ENCODE data around the gene CA9.

CA9 gene

DNA sequence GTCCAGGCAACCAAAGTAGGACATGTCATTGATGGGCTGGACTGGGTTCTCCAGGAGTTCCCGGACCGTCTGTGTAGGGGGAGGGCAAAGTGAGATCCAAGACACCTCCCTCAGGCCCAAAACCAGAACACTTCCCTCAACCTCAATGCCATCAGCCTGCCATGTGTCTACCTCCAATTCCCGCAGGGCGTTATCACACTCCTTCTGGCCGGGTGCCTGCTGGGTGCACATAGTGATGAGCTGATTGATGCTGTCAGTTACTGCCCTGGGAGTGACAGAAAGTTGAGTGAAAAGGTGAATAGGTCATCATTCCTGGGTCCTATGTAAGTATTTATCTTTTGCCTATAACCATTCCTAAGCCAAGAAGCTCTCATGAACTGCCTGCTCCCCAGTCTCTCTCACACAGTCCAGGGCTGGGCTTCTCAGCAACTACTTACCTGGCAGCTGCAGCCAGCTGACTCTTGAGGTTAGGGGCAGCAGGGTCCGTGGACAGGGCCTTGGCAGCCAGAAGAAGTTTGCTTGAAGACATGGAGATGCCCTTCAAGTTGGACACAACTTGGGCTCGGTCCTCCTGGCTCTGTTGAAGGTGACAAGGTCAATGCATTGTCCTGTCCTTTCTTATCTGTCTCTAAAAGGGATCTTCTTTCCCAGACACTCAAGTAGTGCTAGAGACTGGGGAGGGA is 37.2 kb downstream of the CA9 start:
- no peak for TF ChIP-seq CTCF (IDR thresholded peaks at IDR 0.05; ENCODE audit: low read depth, low read length)
- no peak overlapping the region for H3K4me3 ChIP-seq (ENCODE audit: low read depth, low read length)

- no peak for TF ChIP-seq CTCF (IDR thresholded peaks at IDR 0.05; ENCODE audit: low read depth, low read length)
- H3K4me3 ChIP-seq (ENCODE audit: low read depth, low read length): no peak overlapping the region
Observed at GRCh38 chr9:35711501-35712428, 38.0 kb downstream of the CA9 start.

DNA sequence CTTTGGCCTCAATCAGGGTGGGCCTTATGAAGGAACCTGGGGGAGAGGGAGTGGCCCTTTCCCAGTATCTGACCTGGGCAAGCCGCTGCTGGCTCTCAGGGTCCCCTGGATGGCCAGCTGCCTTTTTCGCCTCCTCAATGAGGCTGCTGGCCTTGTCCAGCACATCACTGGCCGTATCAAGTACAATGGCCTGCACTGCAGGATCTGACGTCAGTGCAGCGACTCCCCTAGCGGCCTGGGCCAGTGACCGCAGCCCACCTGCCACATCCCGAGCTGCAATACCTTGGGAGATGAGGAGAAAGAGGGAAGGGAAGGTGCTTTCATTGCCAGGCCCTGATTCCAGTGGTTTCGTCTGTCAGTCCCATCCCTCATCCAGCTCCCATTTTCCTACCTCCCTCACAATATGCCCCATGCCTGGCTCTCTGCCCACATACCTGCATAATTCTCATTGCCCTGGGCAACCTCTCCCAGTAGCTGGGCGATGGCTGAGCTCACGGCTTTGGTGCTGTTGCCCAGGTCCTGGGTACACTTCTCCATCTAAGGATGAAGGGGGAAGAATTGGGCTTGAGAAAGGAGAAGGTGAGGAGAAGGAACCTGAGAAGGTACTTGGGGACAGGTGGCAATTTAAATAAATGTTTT is 39.2 kb downstream of the CA9 start:
- H3K4me3 ChIP-seq (ENCODE audit: low read depth, low read length): no peak overlapping the region
- no peak for TF ChIP-seq CTCF (IDR thresholded peaks at IDR 0.05; ENCODE audit: low read depth, low read length)

DNA sequence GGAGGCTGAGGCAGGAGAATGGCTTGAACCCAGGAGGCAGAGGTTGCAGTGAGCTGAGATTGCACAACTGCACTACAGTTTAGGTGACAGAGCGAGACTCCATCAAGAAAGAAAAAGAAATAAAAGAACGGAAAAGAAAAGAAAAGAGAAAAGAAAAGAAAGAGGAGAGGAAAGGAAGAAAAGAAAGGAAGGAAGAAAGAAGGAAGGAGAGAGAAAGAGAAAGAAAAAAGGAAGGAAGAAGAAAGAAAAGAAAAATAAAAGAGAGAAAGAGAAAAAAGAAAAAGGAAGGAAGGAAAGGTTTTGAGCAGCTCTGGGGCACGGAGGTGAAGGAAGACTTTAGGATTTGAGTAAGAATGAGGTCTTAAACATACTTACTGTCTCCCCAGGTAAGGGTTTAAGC is 39.9 kb downstream of the CA9 start:
- H3K4me3 ChIP-seq (ENCODE audit: low read depth, low read length): no peak overlapping the region
- no peak for TF ChIP-seq CTCF (IDR thresholded peaks at IDR 0.05; ENCODE audit: low read depth, low read length)

GRCh38 chr9:35714123-35714522 is 40.4 kb downstream of the CA9 start:
- TF ChIP-seq CTCF (IDR thresholded peaks at IDR 0.05; ENCODE audit: low read depth, low read length): no peak

DNA sequence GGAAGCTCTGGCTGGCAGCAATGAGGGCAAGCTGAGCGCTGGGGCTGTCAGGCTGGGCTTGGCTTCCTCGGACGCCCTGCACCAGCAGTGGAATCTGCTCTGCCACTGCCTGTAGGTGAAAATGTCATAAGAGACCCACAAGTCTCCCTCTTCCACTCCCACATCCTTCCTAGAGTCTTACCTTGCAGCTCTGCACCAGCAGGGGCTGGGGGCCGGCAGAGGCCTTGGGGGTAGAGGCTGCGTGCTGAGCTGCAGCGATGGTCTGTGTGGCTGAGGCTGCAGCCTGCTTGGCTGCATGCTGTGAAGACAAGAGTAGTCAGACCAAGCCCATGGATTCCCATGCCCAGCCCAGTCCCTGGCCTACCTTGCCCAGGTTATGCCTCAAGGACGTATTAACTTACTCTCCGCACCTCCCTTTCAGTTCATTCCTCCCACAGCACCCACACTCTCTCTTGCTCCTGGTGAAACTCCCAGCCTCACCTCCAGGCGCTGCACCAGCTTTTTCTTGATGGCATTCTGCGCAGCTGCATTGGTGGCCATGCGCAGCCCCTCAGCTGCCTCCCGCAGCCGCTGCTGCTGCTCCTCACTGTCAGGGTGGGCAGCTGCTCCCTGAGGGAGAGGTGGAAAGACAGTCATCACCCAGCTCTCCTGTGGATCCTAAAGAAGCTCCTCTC is 41.0 kb downstream of the CA9 start:
- no peak overlapping the region for H3K4me3 ChIP-seq (ENCODE audit: low read depth, low read length)
- TF ChIP-seq CTCF (IDR thresholded peaks at IDR 0.05; ENCODE audit: low read depth, low read length): no peak

More at GRCh38 chr9:35714123-35714522, 40.4 kb downstream of the CA9 start:
- H3K4me3 ChIP-seq (ENCODE audit: low read depth, low read length): no peak overlapping the region

Measured in WI38 (cell line).